Left cardiac atrium (tissue), 4 donors: ENCODE data around the gene SV2C. TPM values are rescaled to one million over a fixed set of nuclear protein-coding genes. Genes with fewer than 3 reads are reported as not detected.

Source experiments
- ATAC-seq, 2 donors: fragments of 200-7000 bp; cut with Tn5 transposase; one replicate each; pipeline ENCODE4 v1.9.1; 2020; ENCODE audit warnings: mild to moderate bottlenecking in 2 of 2, moderate library complexity in 2 of 2
- DNase-seq: peaks from one replicate; pipeline ENCODE4 v3.0.0-alpha.2; 2020
- intact Hi-C, 2 donors: fragments of 100-400 bp; cut with DNase I; formaldehyde crosslinking; loops; one replicate each; pipeline versions ENCODE4 v1.14.1 to v1.15.1; 2022 to 2023
- total RNA-seq, 2 donors: library from RNA; stranded (reverse); fragmentation: NEBNext Ultra II Directional; extraction: Animal tissue kit (Norgen Biotek cat#: 25700); gene quantifications; one replicate each; pipeline ENCODE4 v1.2.1, GENCODE V29; 2021
- donor health status: DM: no; HTN: yes; CAD: no.
- donor health status: DM: no; HTN: yes; CAD: no; lungs with severe emphysema.
- donor health status: DM: yes; HTN: yes; CAD: no.
- donor health status: Dilated cardiomyopathy.

The SV2C gene
- total RNA-seq, 2 donors from 2014 or later: 0.06 TPM; not detected in 1

DNA sequence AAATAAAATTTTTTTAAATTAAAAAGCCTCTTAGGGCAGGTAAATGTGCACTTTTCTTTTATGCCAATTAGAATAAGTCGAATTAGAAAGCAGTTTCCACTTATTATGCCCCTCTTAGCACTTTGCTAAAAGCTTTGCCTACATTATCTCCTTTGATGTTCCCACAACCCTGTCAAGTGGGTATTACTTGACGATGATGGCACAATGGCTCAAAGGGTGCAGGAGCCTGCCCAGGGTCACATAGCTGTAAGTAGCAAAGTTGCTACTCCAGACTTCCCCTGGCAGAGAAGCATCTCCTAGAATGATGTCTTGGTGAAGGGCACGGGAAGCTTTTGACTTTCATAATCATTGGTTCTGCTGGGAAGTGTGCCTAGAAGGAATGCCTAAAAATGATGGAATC is 301.5 kb downstream of the SV2C start:
- DNase-seq (no peak), ATAC-seq (no peak)
- intact Hi-C loops: no loop called here

GRCh38 chr5:76385540-76385939 is 302.4 kb downstream of the SV2C start:
- intact Hi-C loops: no loop called here
- ATAC-seq (no peak), DNase-seq (no peak)

- DNase-seq (no peak), ATAC-seq (no peak)
- intact Hi-C loops: no loop called here
Observed at GRCh38 chr5:76386360-76386759, 303.2 kb downstream of the SV2C start.

DNA sequence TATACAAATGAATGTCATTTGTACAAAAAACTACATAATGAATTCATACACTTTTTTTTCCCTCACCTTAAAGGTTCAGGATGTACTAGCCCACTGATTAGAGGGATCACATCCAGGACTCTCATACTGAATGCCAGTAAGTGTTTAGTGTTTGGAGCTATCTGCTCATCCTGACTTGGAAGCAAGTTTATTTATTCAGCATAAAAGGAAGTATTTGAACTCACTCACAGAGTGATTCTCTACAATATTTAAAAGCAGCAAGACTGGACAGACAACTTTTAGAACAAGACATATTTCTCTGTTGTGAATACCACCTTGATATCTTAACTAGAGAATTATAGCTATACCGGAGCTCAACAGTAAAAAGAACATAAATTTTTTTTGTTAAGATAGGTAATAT is 305.1 kb downstream of the SV2C start:
- intact Hi-C loops: no loop called here
- DNase-seq: no peak
- no peak for ATAC-seq

GRCh38 chr5:76388791-76389512 is 305.8 kb downstream of the SV2C start:
- ATAC-seq: no peak
- intact Hi-C loops: no loop called here
- no peak for DNase-seq

DNA sequence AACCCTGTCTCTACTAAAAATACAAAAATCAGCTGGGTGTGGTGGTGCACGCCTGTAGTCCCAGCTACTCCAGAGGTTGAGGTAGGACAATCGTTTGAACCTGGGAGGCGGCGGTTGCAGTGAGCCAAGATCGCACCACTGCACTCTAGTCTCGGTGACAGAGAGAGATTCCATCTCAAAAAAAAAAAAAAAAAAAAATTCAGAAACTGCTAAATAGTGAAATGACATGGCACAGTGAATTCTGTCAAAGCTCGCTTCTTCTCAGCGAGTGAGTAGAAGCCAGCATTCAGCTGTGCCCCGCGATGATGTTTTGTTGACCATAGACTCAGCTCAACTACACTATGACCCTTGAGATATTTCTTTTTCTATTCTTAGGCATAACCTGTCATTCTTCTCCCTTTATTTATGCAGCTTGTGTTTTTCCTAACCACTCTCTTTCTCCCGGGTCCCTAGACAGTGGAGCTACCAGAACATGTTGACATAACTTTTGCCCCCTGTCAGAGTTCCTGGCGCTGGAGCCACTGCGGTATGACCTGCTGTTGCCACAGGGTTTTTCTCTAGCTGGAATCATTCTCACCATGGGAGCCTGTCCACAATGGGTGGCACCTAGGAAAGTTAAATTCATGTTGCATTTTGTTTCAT is 306.5 kb downstream of the SV2C start:
- no peak for ATAC-seq
- no peak for DNase-seq
- intact Hi-C loops: no loop called here

DNA sequence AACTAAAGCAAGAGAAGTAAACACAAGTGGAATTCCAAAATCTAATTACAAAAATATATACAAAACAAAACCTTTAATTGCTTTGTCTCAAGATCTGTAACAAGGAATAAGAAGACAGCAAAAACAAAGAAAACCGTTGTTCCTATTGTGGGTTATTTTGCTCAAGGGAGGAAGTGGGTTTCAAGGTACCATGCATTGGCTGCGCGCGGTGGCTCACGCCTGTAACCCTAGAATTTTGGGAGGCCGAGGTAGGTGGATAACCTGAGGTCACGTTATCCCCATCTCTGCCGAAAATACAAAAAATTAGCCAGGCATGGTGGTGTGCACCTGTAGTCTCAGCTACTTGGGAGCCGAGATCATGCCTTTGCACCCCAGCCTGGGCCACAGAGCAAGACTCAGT is 307.8 kb downstream of the SV2C start:
- DNase-seq: no peak
- no peak for ATAC-seq
- intact Hi-C loops: no loop called here

DNA sequence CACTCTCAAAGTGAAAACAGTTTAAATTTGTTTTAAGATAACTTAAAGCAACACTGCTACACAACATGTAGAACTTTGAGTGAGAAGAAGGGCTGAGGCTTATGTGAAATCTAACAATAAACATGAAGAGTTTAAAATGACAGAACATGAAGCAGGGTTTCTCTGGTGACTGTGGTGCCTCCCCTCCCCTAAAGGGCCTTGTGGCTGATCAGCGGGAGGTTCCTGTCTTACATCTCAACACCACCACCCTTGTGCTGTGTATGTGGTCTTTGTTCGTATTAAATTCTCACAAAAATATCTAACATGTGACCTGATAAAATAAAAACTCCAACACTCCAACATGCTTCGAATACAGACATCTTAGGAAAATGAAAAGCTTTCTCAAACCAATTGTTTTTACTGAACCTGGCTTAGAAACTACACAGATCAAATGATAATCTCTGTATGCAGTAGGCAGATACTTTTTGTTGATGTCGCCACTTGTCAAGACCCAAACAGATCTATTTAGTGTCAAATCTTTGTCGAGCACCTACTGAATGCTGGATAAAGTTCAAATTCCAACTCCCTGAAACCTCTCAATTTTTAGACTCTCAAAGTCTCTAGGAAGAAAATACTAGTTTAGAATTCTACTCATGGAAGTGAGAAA is 310.0 kb downstream of the SV2C start:
- intact Hi-C loops: no loop called here
- ATAC-seq: no peak

DNA sequence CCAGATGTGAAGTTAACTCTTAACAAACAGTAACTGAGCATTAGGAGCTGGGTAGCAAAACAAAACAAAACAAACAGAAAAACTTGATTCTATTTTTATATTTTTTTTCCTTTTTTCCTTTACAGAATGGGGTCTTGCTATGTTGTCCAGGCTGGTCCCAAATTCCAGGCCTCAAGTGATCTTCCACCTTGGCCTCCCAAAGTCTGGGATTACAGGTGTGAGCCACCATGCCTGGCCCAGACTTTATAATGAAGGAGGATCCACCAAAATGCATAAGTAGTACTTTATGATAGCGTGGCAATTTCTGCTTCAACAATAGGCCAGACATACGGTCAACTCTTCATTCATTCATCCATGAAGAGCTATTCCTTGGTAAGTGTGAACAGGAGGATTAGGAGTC is 314.0 kb downstream of the SV2C start:
- no peak for DNase-seq
- no peak for ATAC-seq
- intact Hi-C loops: no loop called here

More for the DNA sequence above, 310.0 kb downstream of the SV2C start:
- no peak for DNase-seq

DNA sequence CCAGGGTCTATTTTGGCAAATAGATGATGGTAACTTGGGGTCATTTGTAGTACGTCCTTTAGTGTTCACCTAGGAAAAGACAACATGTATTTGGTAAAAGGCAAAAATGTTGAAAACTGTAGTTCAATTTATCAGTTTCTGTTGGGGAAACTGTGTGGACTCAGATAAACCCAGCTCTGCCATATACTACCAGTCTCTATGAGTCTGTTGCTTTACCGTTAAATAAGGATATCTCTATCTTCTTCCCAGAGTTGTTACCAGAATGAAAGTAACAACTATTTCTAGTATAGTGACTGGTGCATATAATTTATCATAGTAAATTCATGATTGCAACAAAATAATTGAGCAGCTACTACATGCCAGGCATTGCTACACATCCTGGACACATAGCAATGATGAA is 316.1 kb downstream of the SV2C start:
- intact Hi-C loops: no loop called here
- ATAC-seq (no peak), DNase-seq (no peak)

GRCh38 chr5:76400466-76400865 is 317.3 kb downstream of the SV2C start:
- no peak for ATAC-seq
- intact Hi-C loops: no loop called here
- DNase-seq: no peak

- no peak for DNase-seq
- intact Hi-C loops: no loop called here
- ATAC-seq: no peak
Observed at GRCh38 chr5:76401801-76402250, 318.6 kb downstream of the SV2C start.

GRCh38 chr5:76402251-76402885 is 319.2 kb downstream of the SV2C start:
- intact Hi-C loops: no loop called here
- DNase-seq (peak; percentile 49), ATAC-seq (peak; percentile 51 to 69)

GRCh38 chr5:76402886-76403765 is 319.9 kb downstream of the SV2C start, which contains the start of gene IQGAP2:
Gene IQGAP2 (plus strand): TSS chr5:76403285. CDS start chr5:76403546, 261 bp downstream.
- intact Hi-C loops: no loop called here
- ATAC-seq: peak; percentile 86

More at GRCh38 chr5:76402886-76403765, 319.9 kb downstream of the SV2C start, which contains the start of gene IQGAP2:
- peak; percentile 62 for DNase-seq
